GM19372 (cell line): ENCODE results near the gene TPM2.

ENCODE experiments used
- ATAC-seq: cut with Tn5 transposase; IDR thresholded peaks from one replicate; pipeline ENCODE4 v1.9.1; 2021; ENCODE audit warnings: mild to moderate bottlenecking, low read depth, moderate library complexity; ENCODE audit not compliant: unreplicated experiment

The TPM2 gene

GRCh38 chr9:35697486-35697885, 7.8 kb upstream of the TPM2 start:
- ATAC-seq: no peak

DNA sequence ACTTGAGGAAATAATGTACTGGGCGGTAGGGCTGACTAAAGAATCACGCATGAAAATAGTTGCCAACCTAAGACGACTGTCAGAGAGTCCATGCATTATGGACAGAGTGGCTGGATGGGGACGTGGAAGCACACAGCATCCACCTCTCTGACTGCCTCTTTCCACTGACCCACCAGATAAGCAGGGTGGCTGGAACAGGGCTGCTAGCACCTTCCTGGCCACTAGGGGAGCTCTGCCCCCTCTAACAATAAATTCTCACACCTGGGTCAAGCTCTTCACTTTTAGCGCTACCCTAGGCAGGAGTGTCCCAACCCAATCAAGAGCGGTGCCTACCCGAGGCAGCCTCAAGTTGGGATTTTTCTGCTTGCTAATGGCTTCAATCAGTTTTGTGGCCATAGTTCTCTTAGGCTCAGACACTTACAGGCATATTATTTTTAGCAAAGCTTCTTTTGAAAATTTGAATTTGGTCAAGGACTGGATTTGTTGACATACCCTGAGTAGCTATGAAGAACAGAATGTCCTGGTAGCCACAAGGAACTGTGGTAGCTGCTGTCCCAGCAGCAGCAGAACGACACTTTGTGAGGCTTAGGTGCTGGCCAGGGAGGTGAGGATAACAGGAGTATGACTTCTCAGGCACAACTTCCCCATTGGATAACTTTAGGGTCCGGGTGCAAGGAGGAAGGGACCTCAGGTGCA, 6.9 kb upstream of the TPM2 start:
- no peak for ATAC-seq

DNA sequence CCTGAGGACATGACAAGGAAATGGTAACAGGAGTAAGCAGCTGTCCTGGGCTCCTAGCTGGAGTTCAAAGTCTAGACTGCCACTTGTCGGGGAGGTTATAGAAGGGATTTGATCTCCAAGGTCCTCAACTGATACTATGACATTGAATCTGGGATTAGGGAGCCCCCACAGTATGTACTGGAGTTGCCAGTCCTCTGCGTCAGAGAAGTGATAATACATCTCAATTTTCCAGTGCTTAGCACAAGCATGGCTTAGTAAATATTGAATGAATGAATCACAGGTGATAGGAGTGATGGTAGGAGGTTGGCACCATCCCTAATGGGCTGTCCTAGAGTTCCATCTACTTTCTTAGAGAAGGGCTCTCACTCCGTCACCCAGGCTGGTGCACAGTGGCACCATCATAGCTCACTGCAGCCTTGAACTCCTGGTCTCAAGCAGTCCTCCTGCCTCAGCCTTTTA, 6.2 kb upstream of the TPM2 start:
- no peak for ATAC-seq

DNA sequence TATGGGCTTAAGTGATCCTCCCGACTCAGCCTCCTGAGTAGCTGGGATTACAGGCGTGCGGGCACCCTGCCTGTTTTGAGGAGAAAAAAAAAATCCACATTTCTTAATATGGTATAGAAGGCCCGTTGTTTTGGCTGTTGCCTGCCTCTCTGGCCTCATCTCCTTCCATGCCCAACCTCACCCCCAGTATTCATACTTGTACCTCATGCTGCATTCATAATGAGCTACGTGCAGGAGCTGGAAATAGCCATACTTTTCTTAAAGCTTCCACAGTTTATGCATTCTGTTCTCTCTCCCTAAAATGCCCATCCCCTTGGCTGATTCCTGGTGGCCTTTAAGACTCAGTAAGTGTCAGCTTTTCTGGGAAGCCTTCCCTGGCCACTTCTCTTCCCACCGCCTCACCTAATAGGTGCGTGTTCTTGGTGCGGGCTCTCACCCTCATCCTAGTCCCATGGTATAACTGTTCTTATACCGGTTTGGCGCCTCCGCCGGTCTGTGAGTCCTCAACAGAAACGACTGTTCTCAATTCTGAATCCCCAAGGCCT, 2.1 kb upstream of the TPM2 start:
- ATAC-seq: no peak

GRCh38 chr9:35691334-35691650, 1.6 kb upstream of the TPM2 start:
- ATAC-seq: no peak

- no peak for ATAC-seq
These were observed 1.0 kb upstream of the TPM2 start for GRCh38 chr9:35690614-35691333.

GRCh38 chr9:35690294-35690613, 529 bp upstream of the TPM2 start:
- no peak for ATAC-seq

DNA sequence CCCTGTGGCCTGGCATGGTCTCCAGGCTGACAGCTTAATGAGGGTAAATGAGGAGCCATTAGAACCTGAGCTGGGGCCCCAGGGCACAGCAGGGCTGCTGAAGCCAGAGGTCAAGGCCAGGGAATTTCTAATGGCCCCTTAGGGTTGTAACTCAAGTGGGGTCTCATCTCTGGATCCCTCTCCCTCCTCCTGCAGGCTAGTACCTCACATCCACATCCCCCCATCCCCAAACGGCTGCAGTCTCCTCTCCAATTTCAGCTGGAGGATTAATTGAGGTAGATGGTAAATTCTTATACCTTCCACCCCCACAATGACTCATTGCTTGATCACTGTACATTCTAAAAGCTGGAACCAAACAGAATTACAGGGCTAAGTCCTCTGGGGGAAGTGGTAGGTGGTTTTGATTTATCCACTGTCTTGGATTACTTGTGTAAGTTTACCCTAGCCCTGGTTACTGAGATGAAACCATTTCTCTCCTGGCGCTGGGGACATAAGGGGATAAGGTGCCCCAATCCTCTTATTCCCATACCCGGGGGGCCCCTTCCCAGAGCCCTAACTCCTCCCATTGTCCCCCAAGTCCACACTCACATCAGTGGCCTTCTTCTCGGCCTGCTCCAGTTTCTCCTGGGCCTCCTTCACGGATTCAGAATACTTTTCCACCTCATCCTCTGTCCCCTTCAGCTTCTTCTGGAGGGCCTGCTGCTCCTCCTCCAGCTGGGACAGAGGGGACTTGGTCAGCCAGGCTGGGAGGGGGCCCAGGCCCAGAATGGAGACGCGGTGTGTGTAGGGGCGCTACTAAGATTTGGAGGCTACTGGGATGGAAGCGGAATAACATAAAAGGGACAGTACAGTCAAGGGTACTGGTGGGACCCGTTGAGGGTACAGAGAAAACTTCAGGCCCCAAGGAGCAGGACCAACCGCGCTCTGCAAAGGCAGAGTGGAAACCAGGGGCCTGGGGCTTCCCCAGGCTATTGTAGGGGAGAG, 875 bp downstream of the TPM2 start:
- ATAC-seq: no peak

DNA sequence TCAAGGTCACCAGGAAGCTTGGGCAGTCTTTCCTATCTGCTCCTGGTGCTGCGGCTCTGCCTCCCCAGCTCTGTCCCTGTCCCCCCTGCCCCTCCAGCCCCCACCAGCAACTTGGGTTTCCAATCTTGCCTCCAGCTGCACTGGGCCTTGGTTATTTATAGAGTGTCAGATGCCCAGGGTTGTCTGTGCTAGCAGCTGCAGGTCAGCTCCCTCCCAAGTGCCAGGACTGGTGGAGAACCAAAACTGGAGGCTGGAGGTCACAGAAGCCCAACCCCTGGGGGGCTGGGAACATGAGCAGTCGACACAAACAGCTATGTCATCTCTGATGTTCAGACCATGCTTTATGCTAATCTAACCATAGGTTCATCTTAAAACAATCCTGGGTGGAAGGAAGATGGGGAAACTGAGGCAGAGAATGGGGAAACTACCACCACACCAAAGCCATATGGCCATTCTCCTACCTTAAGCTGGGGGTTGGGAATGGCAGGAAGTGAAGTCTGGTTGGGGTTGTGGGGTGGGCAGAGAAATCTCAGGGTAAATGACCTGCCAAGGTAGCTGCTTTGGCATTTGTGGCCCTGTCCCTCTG, 1.7 kb downstream of the TPM2 start:
- no peak for ATAC-seq

GRCh38 chr9:35687306-35687705, 2.4 kb downstream of the TPM2 start:
- no peak for ATAC-seq

DNA sequence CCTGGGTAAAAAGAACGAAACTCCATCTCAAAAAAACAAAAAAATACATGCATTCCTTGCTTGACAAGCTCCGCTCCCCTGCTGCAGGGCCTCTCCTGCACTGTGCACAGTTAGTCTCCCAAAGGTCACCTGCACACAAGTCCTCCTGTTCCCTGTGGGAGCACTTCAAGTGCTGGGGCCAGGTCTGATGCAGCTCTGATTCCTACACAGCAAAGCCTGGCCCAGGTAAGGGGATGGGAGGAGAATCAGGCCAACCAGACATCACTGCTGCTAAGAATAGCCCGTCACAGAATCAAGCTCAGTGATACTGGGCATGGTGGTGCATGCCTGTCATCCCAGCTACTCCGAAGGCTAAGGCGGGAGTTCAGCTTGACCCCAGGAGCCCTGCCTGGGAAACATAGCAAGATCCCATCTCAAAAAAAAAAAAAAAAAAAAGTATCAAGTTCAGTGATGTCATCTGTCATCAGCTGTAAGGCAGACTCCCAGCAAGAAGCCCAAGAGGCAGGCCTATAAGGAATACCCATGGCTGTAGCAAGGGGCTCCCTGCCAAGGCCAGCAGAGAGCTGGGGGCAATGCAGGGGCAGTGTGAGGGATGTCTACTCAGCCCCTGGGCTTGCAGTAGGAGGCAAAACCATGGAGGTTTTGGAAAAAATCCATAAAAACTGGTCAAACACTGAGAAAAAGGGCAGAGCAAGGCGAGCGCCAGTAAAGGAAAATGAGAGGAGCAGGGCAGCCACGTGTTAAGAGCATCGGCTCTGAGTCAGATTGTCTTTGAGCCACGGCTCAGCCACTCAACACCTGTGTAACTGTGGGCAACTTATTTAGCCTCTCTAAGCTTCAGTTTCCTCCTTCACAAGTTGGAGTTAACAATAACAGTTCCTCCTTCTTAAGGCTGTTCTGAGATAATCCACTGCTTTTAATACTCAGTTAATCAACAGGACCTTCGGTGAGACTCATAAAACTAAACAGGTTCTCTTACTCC, 3.2 kb downstream of the TPM2 start:
- ATAC-seq: no peak

GRCh38 chr9:35685506-35685905, 4.2 kb downstream of the TPM2 start:
- no peak for ATAC-seq

GRCh38 chr9:35684921-35685320, 4.8 kb downstream of the TPM2 start:
- ATAC-seq: no peak

DNA sequence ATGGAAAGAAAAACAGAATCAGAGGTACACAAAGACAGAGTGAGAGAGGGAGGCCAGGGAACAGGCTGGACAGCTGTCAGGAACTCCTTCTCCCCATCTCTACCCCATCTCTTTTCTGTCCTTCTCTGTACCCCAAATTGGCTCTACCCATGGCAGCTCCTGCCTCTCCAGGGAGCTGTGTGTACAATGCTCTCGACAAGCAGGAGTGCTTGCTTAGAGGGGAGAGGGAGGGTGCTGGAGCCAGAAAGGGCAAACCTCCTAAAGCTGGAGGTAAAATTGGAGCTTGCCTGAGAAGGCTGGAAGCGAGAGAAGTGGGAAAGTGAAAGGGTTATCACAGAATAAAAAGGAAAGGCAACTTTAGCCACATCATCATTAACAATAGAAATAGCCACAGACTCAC, 6.4 kb downstream of the TPM2 start:
- no peak for ATAC-seq

- no peak for ATAC-seq
These were observed 7.0 kb downstream of the TPM2 start for GRCh38 chr9:35682520-35683315.

DNA sequence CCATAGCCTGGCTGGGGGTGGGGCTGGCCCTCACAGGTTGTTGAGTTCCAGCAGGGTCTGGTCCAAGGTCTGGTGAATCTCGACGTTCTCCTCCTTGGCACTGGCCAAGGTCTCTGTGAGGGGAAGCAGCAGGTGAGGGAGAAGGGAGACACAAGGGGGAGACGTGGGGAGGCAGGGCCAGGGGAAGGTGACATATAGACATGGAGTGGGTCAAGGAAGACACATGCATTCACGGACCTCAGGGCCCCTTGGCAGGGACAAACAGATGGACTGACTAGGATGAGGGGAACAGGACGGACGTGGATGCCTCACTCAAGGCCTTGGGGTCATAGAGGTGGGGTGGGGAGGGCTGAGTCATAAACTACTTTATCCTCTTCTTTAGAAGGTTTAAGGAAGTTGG, 7.7 kb downstream of the TPM2 start:
- no peak for ATAC-seq

GRCh38 chr9:35681341-35682002, 8.3 kb downstream of the TPM2 start:
- ATAC-seq: no peak
